Activated CD8-positive, alpha-beta memory T cell treated with anti-CD3 and anti-CD28 coated beads, Interleukin-2, amount 50 U/mL, for 24 hours (primary cell): ENCODE data around the gene HDAC3.

Source experiments
- DNase-seq: peaks from one replicate; pipeline ENCODE4 v3.0.0-alpha.2; 2020; ENCODE audit errors: extremely low read depth

HDAC3 gene

DNA sequence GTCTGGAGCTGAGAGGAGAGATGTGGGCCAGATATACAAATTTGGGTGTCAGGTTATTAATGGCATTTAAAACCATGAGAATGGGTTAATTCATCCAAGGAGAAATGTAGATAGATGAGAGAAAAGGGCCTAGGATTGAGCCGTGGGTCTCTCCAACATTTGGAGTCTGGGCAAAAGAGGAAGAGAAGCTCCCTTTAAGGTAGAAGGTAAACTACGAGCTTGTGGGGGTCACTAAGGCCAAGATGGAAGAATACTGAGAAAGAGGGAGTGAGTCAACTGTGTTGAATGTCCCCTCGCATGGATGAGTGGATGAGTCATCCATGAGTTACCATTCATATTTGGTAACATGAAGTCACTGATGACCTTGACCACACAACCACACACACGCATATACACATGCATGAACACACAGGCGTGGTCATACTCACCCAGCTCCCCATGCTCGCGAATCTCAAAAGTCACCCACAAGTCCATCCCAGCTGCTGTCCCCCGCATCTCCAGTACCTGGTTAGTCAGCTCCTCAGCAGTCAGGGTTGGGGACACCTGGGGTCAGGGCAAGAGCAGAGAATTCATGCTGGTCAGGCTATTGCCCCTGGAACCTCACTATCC lies 21.4 kb upstream of the HDAC3 start:
- no peak for DNase-seq

DNA sequence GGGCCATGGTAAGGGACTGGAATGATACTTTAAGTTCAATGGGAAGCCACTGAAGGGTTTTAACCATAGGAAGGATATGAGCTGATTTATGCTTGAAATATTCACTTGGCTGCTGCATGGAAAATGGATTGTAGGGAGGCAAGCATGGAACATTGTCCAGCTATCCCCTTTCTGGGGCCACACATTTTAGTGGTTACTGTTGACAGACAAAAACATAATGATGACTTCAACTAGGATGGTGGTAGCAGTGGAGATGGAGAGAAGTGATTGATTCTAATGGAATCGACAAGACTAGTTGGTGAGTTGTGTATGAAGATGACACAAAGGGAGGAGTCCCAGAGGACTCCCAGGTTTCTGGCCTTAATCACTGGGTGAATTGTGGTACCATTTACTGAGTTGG lies 20.8 kb upstream of the HDAC3 start:
- no peak for DNase-seq

GRCh38 chr5:141656396-141656795 lies 19.7 kb upstream of the HDAC3 start:
- DNase-seq, result no peak

DNA sequence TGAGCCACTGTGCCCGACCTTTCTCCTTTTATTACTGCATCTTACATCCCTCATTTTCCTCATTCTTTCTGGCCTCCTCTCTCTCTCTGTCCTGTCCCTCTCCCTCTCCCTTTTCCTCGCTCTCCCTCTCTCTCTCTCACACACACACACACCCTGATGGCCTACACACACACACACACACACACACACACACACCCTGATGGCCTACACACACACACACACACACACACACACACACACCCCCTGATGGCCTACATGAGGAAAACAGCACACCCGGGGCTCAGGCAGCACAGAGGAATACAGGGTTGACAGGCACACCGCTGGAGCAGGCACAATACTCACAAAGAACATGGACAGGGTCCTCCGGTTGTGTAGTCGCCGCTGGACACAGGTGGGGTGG lies 18.4 kb upstream of the HDAC3 start:
- no peak for DNase-seq

GRCh38 chr5:141654298-141654697 lies 17.6 kb upstream of the HDAC3 start:
- no peak for DNase-seq

DNA sequence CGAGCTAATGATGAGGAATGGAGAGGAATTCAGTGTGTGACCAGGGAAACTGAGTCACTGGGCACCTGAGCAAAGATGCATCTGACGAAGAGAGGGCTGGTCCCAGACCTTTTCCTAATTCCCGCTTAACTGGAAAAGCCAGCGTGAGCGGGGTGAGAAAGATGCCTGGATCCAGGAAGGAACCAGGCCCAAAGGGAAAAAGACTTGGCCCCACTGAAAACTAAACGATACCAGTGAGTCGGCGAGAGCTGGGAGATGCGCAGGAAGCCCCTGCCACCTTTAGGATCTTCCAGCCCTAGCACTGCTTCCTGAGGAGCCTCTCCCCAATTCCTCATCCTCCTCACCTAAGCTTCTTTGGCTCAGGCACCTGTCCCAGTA lies 15.1 kb upstream of the HDAC3 start:
- no peak for DNase-seq

- peak; percentile 61 for DNase-seq
These were observed 14.4 kb upstream of the HDAC3 start, which contains the start of gene FCHSD1 for GRCh38 chr5:141650851-141651727. TSS of gene FCHSD1 (minus strand) at chr5:141651418. CDS start at chr5:141651368, 50 bp downstream.

DNA sequence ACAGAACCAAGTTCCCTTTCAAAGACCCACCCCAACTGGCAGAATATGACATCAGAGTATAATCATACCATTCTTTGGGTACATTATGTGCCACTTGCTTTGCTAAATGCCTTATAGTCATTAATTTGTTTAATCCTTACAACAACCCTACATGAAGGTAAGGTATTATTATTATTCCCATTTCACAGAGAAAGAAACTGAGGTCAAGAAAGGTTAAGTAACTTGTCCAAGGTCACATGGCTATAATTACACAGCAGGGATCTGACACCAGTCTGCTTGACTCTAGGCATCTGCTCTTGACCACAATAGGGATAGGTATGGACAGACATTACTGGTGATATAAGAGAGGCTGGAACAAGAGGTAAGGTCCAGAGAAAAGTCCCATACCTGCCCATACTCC lies 13.3 kb upstream of the HDAC3 start:
- no peak for DNase-seq

DNA sequence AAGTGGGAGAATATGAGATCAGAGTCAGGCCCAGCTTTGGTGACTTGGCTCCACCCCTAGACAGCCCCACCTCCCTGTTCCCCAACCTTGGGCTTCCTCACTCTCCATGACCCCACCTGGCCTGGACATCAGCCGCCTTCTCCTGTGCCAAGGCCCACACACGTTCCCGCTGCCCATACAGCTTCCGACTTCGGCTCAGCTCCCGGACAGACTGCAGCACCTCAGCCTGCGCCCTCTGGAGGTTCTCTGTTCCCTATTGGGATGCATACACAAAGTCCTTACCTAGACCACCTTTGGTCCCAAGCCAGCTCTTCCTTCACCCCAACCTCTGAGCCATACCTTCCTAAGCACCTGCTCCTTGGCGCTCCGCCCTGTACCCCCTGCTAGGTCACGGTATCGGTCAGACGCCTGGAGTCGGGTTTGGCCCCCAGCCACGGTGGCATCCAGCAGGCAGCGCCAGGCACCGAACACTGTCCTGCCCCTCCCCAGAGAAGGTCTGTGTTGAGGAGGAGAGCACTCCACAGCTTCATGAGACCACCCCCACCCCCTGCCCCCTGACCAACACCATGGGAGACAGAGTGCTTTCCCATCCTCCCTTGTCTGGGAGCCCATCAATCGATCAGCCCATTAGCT lies 12.5 kb upstream of the HDAC3 start:
- no peak for DNase-seq

DNA sequence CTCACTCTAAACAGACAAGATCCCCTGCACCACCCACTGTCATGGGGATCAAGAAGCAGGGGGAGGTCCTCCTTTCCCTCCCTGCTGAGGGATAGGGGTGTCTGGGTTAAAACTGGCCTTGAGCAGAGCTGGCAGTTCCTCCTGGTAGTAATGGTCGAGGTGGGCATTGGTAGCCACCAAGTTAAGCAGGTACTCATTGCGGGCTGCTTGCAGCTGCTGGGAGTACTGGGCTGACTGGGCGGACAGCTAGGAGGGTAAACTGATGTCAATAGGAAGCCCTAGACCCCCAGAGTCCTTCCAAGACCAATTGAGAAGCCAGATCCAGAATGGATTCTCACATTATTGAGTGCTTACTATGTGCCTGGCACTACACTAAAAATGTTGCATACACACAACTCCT lies 11.2 kb upstream of the HDAC3 start:
- no peak for DNase-seq

GRCh38 chr5:141647242-141647641 lies 10.6 kb upstream of the HDAC3 start:
- DNase-seq, result no peak

- DNase-seq, result no peak
These were observed 9.4 kb upstream of the HDAC3 start for GRCh38 chr5:141646026-141646425.

GRCh38 chr5:141641634-141642267 lies 5.1 kb upstream of the HDAC3 start:
- no peak for DNase-seq

GRCh38 chr5:141640698-141641097 lies 4.0 kb upstream of the HDAC3 start:
- no peak for DNase-seq

DNA sequence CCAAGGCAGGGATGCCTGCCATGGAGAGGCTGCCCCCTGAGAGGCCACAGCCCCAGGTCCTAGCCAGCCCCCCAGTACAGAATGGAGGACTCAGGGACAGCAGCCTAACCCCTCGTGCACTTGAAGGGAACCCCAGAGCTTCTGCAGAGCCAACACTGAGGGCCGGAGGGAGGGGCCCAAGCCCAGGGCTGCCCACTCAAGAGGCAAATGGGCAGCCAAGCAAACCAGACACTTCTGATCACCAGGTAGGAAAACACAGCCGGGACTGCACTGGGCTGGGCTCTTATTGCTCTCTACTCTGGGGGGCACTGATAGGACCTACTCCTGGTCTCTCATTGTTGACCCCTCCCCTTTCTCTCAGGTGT lies 3.4 kb upstream of the HDAC3 start:
- no peak for DNase-seq

DNA sequence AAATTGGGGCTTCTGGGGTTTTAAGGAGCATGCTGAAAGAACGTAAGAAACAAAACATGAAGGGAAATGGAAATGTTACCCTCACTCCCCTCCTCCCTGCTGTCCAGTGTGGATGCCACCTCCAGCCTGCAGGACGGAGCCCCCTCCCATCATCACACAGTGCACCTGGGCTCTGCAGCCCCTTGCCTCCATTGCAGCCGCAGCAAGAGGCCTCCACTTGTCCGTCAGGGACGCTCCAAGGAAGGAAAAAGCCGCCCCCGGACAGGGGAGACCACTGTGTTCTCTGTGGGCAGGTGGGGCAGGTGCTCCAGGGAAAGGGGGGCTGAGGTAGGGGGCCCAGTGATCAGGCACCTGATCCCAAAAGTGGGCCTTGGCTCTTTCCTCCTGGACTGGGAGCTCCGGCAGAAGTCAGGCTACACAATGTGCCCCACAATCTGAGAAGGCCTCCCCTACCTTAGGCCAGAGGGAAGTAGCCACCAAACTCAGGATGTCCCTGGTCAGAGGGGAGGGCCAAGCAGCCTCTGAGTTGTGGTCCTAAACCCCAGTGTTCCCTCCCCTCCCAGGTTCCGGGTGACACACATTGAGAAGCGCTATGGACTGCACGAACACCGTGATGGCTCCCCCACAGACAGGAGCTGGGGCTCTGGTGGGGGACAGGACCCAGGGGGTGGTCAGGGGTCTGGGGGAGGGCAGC lies 2.9 kb upstream of the HDAC3 start:
- no peak for DNase-seq

- DNase-seq, result no peak
These were observed 2.1 kb upstream of the HDAC3 start for GRCh38 chr5:141638771-141639170.

- peak; percentile 21 for DNase-seq
These were observed 1.2 kb upstream of the HDAC3 start for GRCh38 chr5:141637767-141638419.

DNA sequence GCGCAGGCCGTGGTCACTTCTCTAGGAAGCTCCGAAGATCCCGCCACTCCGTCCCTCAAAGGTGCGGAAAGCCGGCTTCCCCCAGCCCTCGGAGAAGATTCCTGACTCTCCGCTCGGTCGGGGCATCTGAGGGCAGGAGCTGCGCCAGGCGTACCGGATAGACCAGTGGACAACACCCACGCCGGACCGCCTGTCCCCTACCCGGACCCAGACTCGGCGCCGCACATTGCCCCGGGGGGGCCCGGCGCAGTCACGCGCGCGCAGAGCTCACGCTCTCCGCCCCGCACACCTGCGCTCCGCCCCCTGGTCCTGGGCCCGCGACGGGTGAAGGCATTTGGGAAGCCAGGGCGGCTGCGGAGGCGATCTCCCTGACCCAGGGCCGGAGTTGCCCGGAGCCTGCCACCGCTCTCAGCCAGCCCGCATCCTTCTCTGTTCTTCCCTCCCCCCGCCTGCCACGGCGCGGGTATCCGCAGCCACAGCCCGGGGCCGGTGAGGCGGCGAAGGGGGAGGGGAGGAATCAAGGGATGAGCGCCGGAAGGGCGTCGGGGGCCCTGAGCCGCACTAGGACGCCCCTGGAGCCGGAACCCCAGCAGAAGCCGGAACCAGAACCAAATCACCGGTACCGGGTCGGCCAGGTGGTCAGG lies 596 bp upstream of the HDAC3 start:
- DNase-seq, result no peak

DNA sequence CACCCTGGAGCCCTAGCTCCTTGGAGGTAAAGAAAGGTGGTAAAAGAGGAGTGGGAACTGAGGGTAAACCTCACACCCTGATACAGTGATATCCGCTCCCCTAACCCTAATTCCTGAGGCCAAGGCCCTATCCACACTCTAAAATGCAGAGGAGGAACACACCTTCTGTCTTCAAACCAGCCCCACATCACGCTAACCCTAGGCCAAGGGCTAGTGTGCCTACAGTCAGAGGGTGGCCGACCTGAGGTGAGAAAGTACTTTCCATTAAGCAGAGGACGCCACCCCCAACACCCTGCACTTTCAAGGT lies 590 bp downstream of the HDAC3 start:
- DNase-seq, result no peak

GRCh38 chr5:141635646-141636045 lies 1.0 kb downstream of the HDAC3 start:
- DNase-seq, result no peak
